ENCODE measurements around the gene UBE2J1. TPM values are rescaled to one million over a fixed set of nuclear protein-coding genes. Genes with fewer than 3 reads are reported as not detected.

The UBE2J1 gene
- total RNA-seq, 1 experiment from 2014 or later, result 23.3 TPM

GRCh38 chr6:89371849-89372505 is 19.5 kb upstream of the UBE2J1 start:
- no peaks in the 10 kb centered on the region for H3K9me2 ChIP-seq (ENCODE audit: insufficient read depth)
- no peak overlapping the region for H3K27ac ChIP-seq (ENCODE audit: low read depth, low read length)
- no peak overlapping the region for H3K4me3 ChIP-seq (replicated peaks in 1 of 2; ENCODE audit: low read depth in 1 of 2, low read length in 2 of 2)
- H4K20me1 ChIP-seq (ENCODE audit: insufficient read depth), result peaks cover 6% of the 10 kb centered on the region; the same call in 1 of the 2 replicates
- no peak overlapping the region for H3K4me2 ChIP-seq (ENCODE audit: low read length)
- no peaks in the 10 kb centered on the region for H3K36me3 ChIP-seq (ENCODE audit: control insufficient read depth in 1 of 2, insufficient read depth in 2 of 2, low read length in 2 of 2)
- ATAC-seq (peak; percentile 90), DNase-seq (ENCODE audit: low read depth, low spot score) (no peak)
- H3K79me2 ChIP-seq (ENCODE audit: insufficient read depth, low read length), result no peaks in the 10 kb centered on the region
- H2AFZ ChIP-seq (ENCODE audit: low read depth, low read length, poor library complexity, severe bottlenecking), result no peak overlapping the region
- H3K9me3 ChIP-seq (ENCODE audit: control insufficient read depth in 1 of 2, insufficient read depth in 1 of 2, low read depth in 1 of 2, low read length in 2 of 2), result no peaks in the 10 kb centered on the region
- ChIA-PET RAD21 (ENCODE audit: low non-redundant PET in 1 of 2, low total read pairs in 2 of 2, uncharacterized antibody in 2 of 2, unreplicated experiment in 2 of 2) (interaction anchor here in 1 of 2 experiments (0.7 kb wide), 1 partner anchor 17 kb away, joined by 3 read pairs; no protein-coding TSS in a partner anchor), POLR2A (interaction anchor here (1.1 kb wide), 1 partner anchor 267 kb away, joined by 4 read pairs; the partner anchor contains the start of gene LYRM2), CTCF (interaction anchor here (0.6 to 2.0 kb wide), 28 partner anchors 9 to 1107 kb away, joined by 3 to 13 read pairs (median 4); partner anchors contain the start of genes ANKRD6 and RNGTT)
- no peaks in the 10 kb centered on the region for H3K27me3 ChIP-seq (ENCODE audit: insufficient read depth, low read length)
- intact Hi-C loops (cut with micrococcal nuclease), result loop anchor here (1.0 kb wide), 1 partner anchor 238 kb away; no protein-coding TSS in a partner anchor
- TF ChIP-seq RAD21 (IDR thresholded peaks at IDR 0.05; ENCODE audit: low read depth) (peak; percentile 73), SRF (IDR thresholded peaks at IDR 0.05; ENCODE audit: low read depth) (no peak), CTCF (IDR thresholded peaks at IDR 0.05 in 2 of 3, conservative IDR thresholded peaks at IDR 0.05 in 1 of 3; ENCODE audit: borderline replicate concordance in 1 of 3, insufficient read depth in 1 of 3, low read depth in 2 of 3, low read length in 2 of 3) (peak; percentile 67 to 99 (median 98); a peak in 5 of 6 replicates), ELF1 (IDR thresholded peaks at IDR 0.05; ENCODE audit: borderline replicate concordance, low read depth) (no peak)
- BruUV-seq (replicated peaks), result no TSS peak
- H3K4me1 ChIP-seq (ENCODE audit: control insufficient read depth in 1 of 2, insufficient read depth in 2 of 2, low read length in 2 of 2), result peaks cover 9 to 14% of the 10 kb centered on the region in 2 experiments
- no peak overlapping the region for H3K9ac ChIP-seq (ENCODE audit: low read length)

GRCh38 chr6:89368999-89369398 is 16.5 kb upstream of the UBE2J1 start:
- peak; percentile 37 to 49 (median 44); a peak in 4 of 6 replicates for TF ChIP-seq CTCF (IDR thresholded peaks at IDR 0.05 in 2 of 3, conservative IDR thresholded peaks at IDR 0.05 in 1 of 3; ENCODE audit: borderline replicate concordance in 1 of 3, insufficient read depth in 1 of 3, low read depth in 2 of 3, low read length in 2 of 3)
- TF ChIP-seq ZFX (IDR thresholded peaks at IDR 0.05), result no peak
- peak; percentile 52 for TF ChIP-seq RAD21 (IDR thresholded peaks at IDR 0.05; ENCODE audit: low read depth)
- no peak for DNase-seq (ENCODE audit: low read depth, low spot score)
- Histone ChIP-seq H2AFZ (ENCODE audit: low read depth, low read length, poor library complexity, severe bottlenecking) (no peak overlapping the region), H3K9me2 (ENCODE audit: insufficient read depth) (no peaks in the 10 kb centered on the region), H3K27me3 (ENCODE audit: insufficient read depth, low read length) (no peaks in the 10 kb centered on the region), H3K4me1 (ENCODE audit: control insufficient read depth in 1 of 2, insufficient read depth in 2 of 2, low read length in 2 of 2) (peaks cover 0 to 5% of the 10 kb centered on the region in 2 experiments; a peak in 2 of 4 replicates), H3K4me3 (replicated peaks in 1 of 2; ENCODE audit: low read depth in 1 of 2, low read length in 2 of 2) (no peak overlapping the region), H4K20me1 (ENCODE audit: insufficient read depth) (peaks cover 6% of the 10 kb centered on the region; the same call in 1 of the 2 replicates), H3K9ac (ENCODE audit: low read length) (no peak overlapping the region), H3K4me2 (ENCODE audit: low read length) (no peak overlapping the region), H3K27ac (ENCODE audit: low read depth, low read length) (no peak overlapping the region), H3K36me3 (ENCODE audit: control insufficient read depth in 1 of 2, insufficient read depth in 2 of 2, low read length in 2 of 2) (no peaks in the 10 kb centered on the region), H3K79me2 (ENCODE audit: insufficient read depth, low read length) (no peaks in the 10 kb centered on the region), H3K9me3 (ENCODE audit: control insufficient read depth in 1 of 2, insufficient read depth in 1 of 2, low read depth in 1 of 2, low read length in 2 of 2) (no peaks in the 10 kb centered on the region)
- peak; percentile 65 for ATAC-seq
- RAD21 ChIA-PET (ENCODE audit: low non-redundant PET in 1 of 2, low total read pairs in 2 of 2, uncharacterized antibody in 2 of 2, unreplicated experiment in 2 of 2), result no interaction called here
- intact Hi-C loops (cut with micrococcal nuclease), result loop anchor here (2.0 to 5.0 kb wide), 4 partner anchors 86 to 1108 kb away; no protein-coding TSS in a partner anchor
- CTCF ChIA-PET, result interaction anchor here (1.0 to 1.3 kb wide), 2 partner anchors 270 to 386 kb away, joined by 3 to 5 read pairs; no protein-coding TSS in a partner anchor
- POLR2A ChIA-PET, result no interaction called here
- no TSS peak for BruUV-seq (replicated peaks)
